SK-N-SH (cell line): ENCODE results near the gene WDR48.

Source experiments
- EP300 ChIP-seq, 2 experiments: IDR thresholded peaks; 2 replicates each; pipeline versions ENCODE4 v1.4.0 to v1.6.1; 2012; ENCODE audit warnings: borderline replicate concordance in 1 of 2, low read depth in 1 of 2, low read length in 1 of 2
- EZH2phosphoT487 ChIP-seq: fragments of 200-600 bp; sonication (generic); IDR thresholded peaks from 2 replicates; pipeline ENCODE4 v1.6.1; 2017; ENCODE audit warnings: low read depth, mixed run types, mild to moderate bottlenecking, antibody characterized with exemption, moderate library complexity, borderline replicate concordance
- FOSL2 ChIP-seq: IDR thresholded peaks from 2 replicates; pipeline ENCODE4 v1.4.0; 2012; ENCODE audit warnings: low read depth, mild to moderate bottlenecking, moderate library complexity, borderline replicate concordance
- FOXJ3 ChIP-seq: sonication (generic); formaldehyde crosslinking; IDR thresholded peaks from 2 replicates; pipeline ENCODE4 v1.5.1; 2020; ENCODE audit warnings: mild to moderate bottlenecking, missing genetic modification reagents
- NFIC ChIP-seq: IDR thresholded peaks from 2 replicates; pipeline ENCODE4 v1.4.0; 2012; ENCODE audit warnings: borderline replicate concordance
- NRF1 ChIP-seq: IDR thresholded peaks from 2 replicates; pipeline ENCODE4 v1.6.1; 2012; ENCODE audit warnings: low read depth, mild to moderate bottlenecking, low read length
- RXRA ChIP-seq: IDR thresholded peaks from 2 replicates; pipeline ENCODE4 v1.4.0; 2012; ENCODE audit warnings: low read depth, mild to moderate bottlenecking, borderline replicate concordance
- SMC3 ChIP-seq: IDR thresholded peaks from 2 replicates; pipeline ENCODE4 v1.6.1; 2012; ENCODE audit warnings: low read depth, low read length, improper control_type of control experiment
- TAF1 ChIP-seq: IDR thresholded peaks from 2 replicates; pipeline ENCODE4 v1.6.1; 2012; ENCODE audit warnings: low read depth, mild to moderate bottlenecking, low read length, moderate library complexity, borderline replicate concordance
- TF ChIP-seq, protein P1 (sequence below): fragments of 200-600 bp; sonication (generic); IDR thresholded peaks from 2 replicates; pipeline ENCODE4 v1.6.1; 2017; ENCODE audit warnings: antibody characterized with exemption, mild to moderate bottlenecking, moderate library complexity
- TF ChIP-seq, protein P2 (sequence below): IDR thresholded peaks from 2 replicates; pipeline ENCODE4 v1.4.0; 2012; ENCODE audit warnings: low read depth, borderline replicate concordance

DNA sequence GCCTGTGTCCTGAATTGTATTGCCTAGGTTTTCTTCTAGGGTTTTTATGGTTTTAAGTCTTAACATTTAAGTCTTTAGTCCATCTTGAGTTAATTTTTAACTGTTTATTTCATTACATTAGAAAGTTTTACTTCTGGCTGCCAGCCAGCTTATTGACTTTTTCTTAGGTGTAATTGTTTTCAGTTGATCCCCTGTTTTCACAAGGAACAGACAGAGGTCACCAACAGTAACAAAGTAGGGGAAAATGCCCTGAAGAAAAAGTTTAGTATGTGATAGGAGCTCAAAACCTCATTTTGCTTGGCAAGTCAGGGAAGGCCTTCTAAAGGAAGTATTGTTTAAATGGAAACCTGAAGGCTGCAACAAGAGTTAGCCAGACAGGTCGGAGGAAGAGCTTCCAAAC is 10.4 kb downstream of the WDR48 start:
- TF ChIP-seq FOXJ3 (CRISPR knock-in tag): no peak
- TF ChIP-seq, protein P1, sequence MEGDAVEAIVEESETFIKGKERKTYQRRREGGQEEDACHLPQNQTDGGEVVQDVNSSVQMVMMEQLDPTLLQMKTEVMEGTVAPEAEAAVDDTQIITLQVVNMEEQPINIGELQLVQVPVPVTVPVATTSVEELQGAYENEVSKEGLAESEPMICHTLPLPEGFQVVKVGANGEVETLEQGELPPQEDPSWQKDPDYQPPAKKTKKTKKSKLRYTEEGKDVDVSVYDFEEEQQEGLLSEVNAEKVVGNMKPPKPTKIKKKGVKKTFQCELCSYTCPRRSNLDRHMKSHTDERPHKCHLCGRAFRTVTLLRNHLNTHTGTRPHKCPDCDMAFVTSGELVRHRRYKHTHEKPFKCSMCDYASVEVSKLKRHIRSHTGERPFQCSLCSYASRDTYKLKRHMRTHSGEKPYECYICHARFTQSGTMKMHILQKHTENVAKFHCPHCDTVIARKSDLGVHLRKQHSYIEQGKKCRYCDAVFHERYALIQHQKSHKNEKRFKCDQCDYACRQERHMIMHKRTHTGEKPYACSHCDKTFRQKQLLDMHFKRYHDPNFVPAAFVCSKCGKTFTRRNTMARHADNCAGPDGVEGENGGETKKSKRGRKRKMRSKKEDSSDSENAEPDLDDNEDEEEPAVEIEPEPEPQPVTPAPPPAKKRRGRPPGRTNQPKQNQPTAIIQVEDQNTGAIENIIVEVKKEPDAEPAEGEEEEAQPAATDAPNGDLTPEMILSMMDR: no peak
- TF ChIP-seq TAF1: no peak
- no peak for TF ChIP-seq EP300 (IDR thresholded peaks at IDR 0.05; ENCODE audit: borderline replicate concordance in 1 of 2, low read depth in 1 of 2, low read length in 1 of 2)
- TF ChIP-seq, protein P2, sequence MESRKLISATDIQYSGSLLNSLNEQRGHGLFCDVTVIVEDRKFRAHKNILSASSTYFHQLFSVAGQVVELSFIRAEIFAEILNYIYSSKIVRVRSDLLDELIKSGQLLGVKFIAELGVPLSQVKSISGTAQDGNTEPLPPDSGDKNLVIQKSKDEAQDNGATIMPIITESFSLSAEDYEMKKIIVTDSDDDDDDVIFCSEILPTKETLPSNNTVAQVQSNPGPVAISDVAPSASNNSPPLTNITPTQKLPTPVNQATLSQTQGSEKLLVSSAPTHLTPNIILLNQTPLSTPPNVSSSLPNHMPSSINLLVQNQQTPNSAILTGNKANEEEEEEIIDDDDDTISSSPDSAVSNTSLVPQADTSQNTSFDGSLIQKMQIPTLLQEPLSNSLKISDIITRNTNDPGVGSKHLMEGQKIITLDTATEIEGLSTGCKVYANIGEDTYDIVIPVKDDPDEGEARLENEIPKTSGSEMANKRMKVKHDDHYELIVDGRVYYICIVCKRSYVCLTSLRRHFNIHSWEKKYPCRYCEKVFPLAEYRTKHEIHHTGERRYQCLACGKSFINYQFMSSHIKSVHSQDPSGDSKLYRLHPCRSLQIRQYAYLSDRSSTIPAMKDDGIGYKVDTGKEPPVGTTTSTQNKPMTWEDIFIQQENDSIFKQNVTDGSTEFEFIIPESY: no peak
- no peak for TF ChIP-seq NFIC
- no peak for TF ChIP-seq NRF1
- no peak for TF ChIP-seq EZH2phosphoT487
- TF ChIP-seq SMC3: no peak
- no peak for TF ChIP-seq RXRA
- no peak for TF ChIP-seq FOSL2
